ENCODE data around the gene STK40. TPM values are rescaled to one million over a fixed set of nuclear protein-coding genes. Genes with fewer than 3 reads are reported as not detected.
A peak's percentile ranks its signal among the peaks of the same experiment; 100 is the strongest.

The STK40 gene
- total RNA-seq, 1 experiment from 2014 or later = 26.2 TPM

DNA sequence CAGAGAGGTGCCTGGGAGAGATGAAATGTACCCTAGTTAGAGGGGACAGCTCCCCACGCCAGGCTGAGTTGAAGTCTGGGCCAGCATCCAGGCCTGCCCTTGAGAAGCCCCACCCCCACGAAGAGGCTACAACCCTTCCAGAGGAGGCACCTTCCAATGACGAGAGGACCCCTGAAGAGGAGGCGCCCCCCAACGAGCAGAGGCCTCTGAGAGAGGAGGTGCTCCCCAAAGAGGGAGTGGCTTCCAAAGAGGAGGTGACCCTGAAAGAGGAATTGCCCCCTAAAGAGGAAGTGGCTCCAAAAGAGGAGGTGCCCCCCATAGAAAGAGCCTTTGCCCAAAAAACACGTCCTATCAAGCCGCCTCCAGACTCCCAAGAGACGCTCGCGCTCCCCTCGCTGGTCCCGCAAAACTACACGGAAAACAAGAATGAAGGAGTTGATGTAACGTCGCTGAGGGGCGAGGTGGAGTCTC lies 65.4 kb downstream of the STK40 start:
- no peak for DNase-seq
- no peaks in the 10 kb centered on the region for H3K79me2 ChIP-seq (ENCODE audit: insufficient read depth, low read length)
- H3K9me3 Mint-ChIP-seq = no peaks in the 10 kb centered on the region; a peak in 2 of 5 replicates

More for the DNA sequence above, 65.4 kb downstream of the STK40 start:
- Histone ChIP-seq H3K4me1 (ENCODE audit: insufficient read depth, low read length) (no peaks in the 10 kb centered on the region), H2BK20ac (ENCODE audit: low read depth, low read length, poor library complexity, severe bottlenecking) (no peak overlapping the region), H2BK15ac (ENCODE audit: low read depth, low read length) (no peak overlapping the region), H4K8ac (replicated peaks; ENCODE audit: insufficient read length, low read depth, low read length) (no peak overlapping the region), H3T11ph (ENCODE audit: low read length) (no peak overlapping the region), H2BK5ac (ENCODE audit: insufficient read length, low read length) (no peak overlapping the region), H3K27ac (ENCODE audit: insufficient read length, low read depth, low read length) (no peak overlapping the region), H3K27me3 (ENCODE audit: insufficient read depth, low read length) (no peaks in the 10 kb centered on the region), H4K5ac (ENCODE audit: insufficient read length, low read depth, low read length) (no peak overlapping the region), H2BK12ac (ENCODE audit: insufficient read length, low read depth, low read length) (no peak overlapping the region), H2AFZ (ENCODE audit: low read length) (no peak overlapping the region), H2AK5ac (ENCODE audit: insufficient read length, low read length) (no peak overlapping the region), H4K91ac (ENCODE audit: insufficient read length, low read depth, low read length) (no peak overlapping the region), H3K18ac (ENCODE audit: insufficient read length, low read depth, low read length) (peak overlapping the region; percentile 8), H3K23me2 (ENCODE audit: insufficient read length, low read depth, low read length, poor library complexity, severe bottlenecking) (peaks cover 32% of the 10 kb centered on the region), H3K23ac (ENCODE audit: insufficient read length, low read depth, low read length) (no peak overlapping the region), H3K9me3 (ENCODE audit: control insufficient read depth, low read depth, low read length) (no peaks in the 10 kb centered on the region), H3K79me1 (ENCODE audit: insufficient read depth, low read depth, low read length, poor library complexity, severe bottlenecking) (no peaks in the 10 kb centered on the region), H3K4me2 (ENCODE audit: insufficient read depth, insufficient read length, low read length) (peak overlapping the region; percentile 51), H3K14ac (ENCODE audit: insufficient read depth, low read length) (peak overlapping the region; percentile 59), H4K20me1 (ENCODE audit: control insufficient read depth, insufficient read depth, insufficient read length) (no peaks in the 10 kb centered on the region), H3K56ac (ENCODE audit: insufficient read length, low read depth, low read length) (no peak overlapping the region), H3K9ac (ENCODE audit: extremely low read depth, insufficient read length, low read length) (peak overlapping the region; percentile 40), H3K4ac (ENCODE audit: low read depth, low read length) (no peak overlapping the region), H2BK120ac (ENCODE audit: low read depth, low read length, poor library complexity, severe bottlenecking) (no peak overlapping the region)
- Mint-ChIP-seq H3K27ac (peak overlapping the region; percentile 33 to 72 (median 53); a peak in 4 of 7 replicates), H3K27me3 (ENCODE audit: low read depth) (peaks cover 34% of the 10 kb centered on the region), H3K4me1 (peaks cover 19 to 20% of the 10 kb centered on the region in 2 experiments), H3K36me3 (ENCODE audit: insufficient read depth in 1 of 3, low read depth in 3 of 3) (peaks cover 2 to 11% (median 7%) of the 10 kb centered on the region in 3 experiments; a peak in 6 of 7 replicates), H3K4me3 (peak overlapping the region; percentile 72 to 86)
- no CpG with 5 or more reads among the region's 16 CpGs for WGBS (ENCODE audit: extremely low coverage, insufficient read length, low lambda C conversion rate)
- no peak for TF ChIP-seq CTCF (conservative IDR thresholded peaks at IDR 0.05)

Data from H9 (cell line).